Skeletal muscle satellite cell (primary cell): ENCODE measurements around the gene CAMK2N2.

Experiments
- H3K27me3 ChIP-seq: 2 replicates; pipeline ENCODE4 v1.7.0; 2013; ENCODE audit warnings: low read length; ENCODE audit not compliant: control insufficient read depth, insufficient read depth
- H3K36me3 ChIP-seq: 2 replicates; pipeline ENCODE4 v1.7.0; 2013; ENCODE audit warnings: mild to moderate bottlenecking, control low read depth, low read length; ENCODE audit not compliant: insufficient read depth
- H3K4me1 ChIP-seq: 2 replicates; pipeline ENCODE4 v1.7.0; 2013; ENCODE audit warnings: low read length; ENCODE audit not compliant: control insufficient read depth, insufficient read depth
- H3K4me2 ChIP-seq: 2 replicates; pipeline ENCODE4 v1.7.0; 2013; ENCODE audit warnings: mild to moderate bottlenecking, low read length
- H3K4me3 ChIP-seq: 2 replicates; pipeline ENCODE4 v1.7.0; 2013; ENCODE audit warnings: low read length
- H3K9ac ChIP-seq: 2 replicates; pipeline ENCODE4 v1.7.0; 2013; ENCODE audit warnings: mild to moderate bottlenecking, low read depth, low read length, moderate library complexity
- H3K9me3 ChIP-seq: replicated peaks from 2 replicates; pipeline ENCODE4 v1.7.0; 2013; ENCODE audit warnings: mild to moderate bottlenecking, control low read depth, low read length

The CAMK2N2 gene

GRCh38 chr3:184291738-184292445 is 30.5 kb upstream of the CAMK2N2 start:
- Histone ChIP-seq H3K4me3 (no peak overlapping the region), H3K9me3 (no peaks in the 10 kb centered on the region), H3K4me2 (no peak overlapping the region), H3K4me1 (no peaks in the 10 kb centered on the region), H3K36me3 (no peaks in the 10 kb centered on the region), H3K27me3 (peaks cover 20% of the 10 kb centered on the region), H3K9ac (no peak overlapping the region)

- Histone ChIP-seq H3K36me3 (no peaks in the 10 kb centered on the region), H3K4me2 (no peak overlapping the region), H3K4me3 (no peak overlapping the region), H3K9ac (no peak overlapping the region), H3K27me3 (peaks cover 23% of the 10 kb centered on the region), H3K9me3 (no peaks in the 10 kb centered on the region), H3K4me1 (no peaks in the 10 kb centered on the region)
These were observed 29.8 kb upstream of the CAMK2N2 start for GRCh38 chr3:184291044-184291737.

GRCh38 chr3:184290331-184290730 is 29.0 kb upstream of the CAMK2N2 start:
- Histone ChIP-seq H3K4me1 (no peaks in the 10 kb centered on the region), H3K27me3 (peaks cover 31% of the 10 kb centered on the region), H3K4me2 (no peak overlapping the region), H3K4me3 (no peak overlapping the region), H3K9me3 (no peaks in the 10 kb centered on the region), H3K36me3 (no peaks in the 10 kb centered on the region), H3K9ac (no peak overlapping the region)

GRCh38 chr3:184289426-184289938 is 28.1 kb upstream of the CAMK2N2 start:
- Histone ChIP-seq H3K9ac (no peak overlapping the region), H3K27me3 (peaks cover 34% of the 10 kb centered on the region), H3K36me3 (no peaks in the 10 kb centered on the region), H3K4me3 (no peak overlapping the region), H3K4me1 (no peaks in the 10 kb centered on the region), H3K4me2 (no peak overlapping the region), H3K9me3 (no peaks in the 10 kb centered on the region)

GRCh38 chr3:184284696-184285095 is 23.3 kb upstream of the CAMK2N2 start:
- Histone ChIP-seq H3K9ac (no peak overlapping the region), H3K4me1 (no peaks in the 10 kb centered on the region), H3K36me3 (no peaks in the 10 kb centered on the region), H3K27me3 (peaks cover 37% of the 10 kb centered on the region), H3K9me3 (peaks cover 2% of the 10 kb centered on the region), H3K4me2 (no peak overlapping the region), H3K4me3 (no peak overlapping the region)

- Histone ChIP-seq H3K27me3 (peaks cover 40% of the 10 kb centered on the region), H3K9ac (no peak overlapping the region), H3K36me3 (no peaks in the 10 kb centered on the region), H3K4me3 (no peak overlapping the region), H3K4me1 (no peaks in the 10 kb centered on the region), H3K9me3 (peaks cover 2% of the 10 kb centered on the region), H3K4me2 (no peak overlapping the region)
These were observed 22.3 kb upstream of the CAMK2N2 start for GRCh38 chr3:184283681-184284080.

GRCh38 chr3:184282941-184283340 is 21.6 kb upstream of the CAMK2N2 start:
- Histone ChIP-seq H3K9me3 (peaks cover 2% of the 10 kb centered on the region), H3K4me3 (no peak overlapping the region), H3K4me2 (no peak overlapping the region), H3K27me3 (peaks cover 46% of the 10 kb centered on the region), H3K4me1 (no peaks in the 10 kb centered on the region), H3K36me3 (no peaks in the 10 kb centered on the region), H3K9ac (no peak overlapping the region)

GRCh38 chr3:184277366-184277765 is 16.0 kb upstream of the CAMK2N2 start:
- Histone ChIP-seq H3K9ac (no peak overlapping the region), H3K9me3 (no peaks in the 10 kb centered on the region), H3K36me3 (no peaks in the 10 kb centered on the region), H3K27me3 (peaks cover 68% of the 10 kb centered on the region), H3K4me3 (no peak overlapping the region), H3K4me2 (no peak overlapping the region), H3K4me1 (no peaks in the 10 kb centered on the region)

- Histone ChIP-seq H3K27me3 (peaks cover 62% of the 10 kb centered on the region), H3K9ac (no peak within 1 kb of the TSS), H3K4me2 (no peak within 1 kb of the TSS), H3K4me1 (no peaks in the 10 kb centered on the region), H3K4me3 (no peak within 1 kb of the TSS), H3K9me3 (no peaks in the 10 kb centered on the region), H3K36me3 (no peaks in the 10 kb centered on the region)
These were observed 14.9 kb upstream of the CAMK2N2 start, which contains the start of gene ECE2 for GRCh38 chr3:184275961-184276910. TSS of gene ECE2 (plus strand) at chr3:184276022. CDS start at chr3:184276154, 132 bp downstream.

- Histone ChIP-seq H3K36me3 (no peaks in the 10 kb centered on the region), H3K4me1 (no peaks in the 10 kb centered on the region), H3K4me3 (no peak overlapping the region), H3K9ac (no peak overlapping the region), H3K27me3 (peaks cover 61% of the 10 kb centered on the region), H3K4me2 (no peak overlapping the region), H3K9me3 (no peaks in the 10 kb centered on the region)
These were observed 14.0 kb upstream of the CAMK2N2 start for GRCh38 chr3:184275381-184275701.

- no peak overlapping the region for H3K4me3 ChIP-seq
- H3K27me3 ChIP-seq = peaks cover 47% of the 10 kb centered on the region
These were observed 10.9 kb upstream of the CAMK2N2 start for GRCh38 chr3:184272269-184272668.

More at GRCh38 chr3:184272269-184272668, 10.9 kb upstream of the CAMK2N2 start:
- Histone ChIP-seq H3K4me1 (no peaks in the 10 kb centered on the region), H3K4me2 (no peak overlapping the region), H3K36me3 (no peaks in the 10 kb centered on the region), H3K9me3 (no peaks in the 10 kb centered on the region), H3K9ac (no peak overlapping the region)
